ENCODE data around the gene UBALD2. TPM values are rescaled to one million over a fixed set of nuclear protein-coding genes. Genes with fewer than 3 reads are reported as not detected.

Gene UBALD2
- total and polyA plus RNA-seq, 2 of the 8 experiments (the other 6 are each of a cell fraction or from before 2014, with no cell fraction given), result 17.8 to 22.6 TPM

GRCh38 chr17:76240461-76241203 is 24.5 kb upstream of the UBALD2 start, which contains the start of gene RNF157 (continued):
- TF ChIP-seq ATF2 (IDR thresholded peaks at IDR 0.05; ENCODE audit: low read length) (0 out of 2 replicates have a peak, but pooled peaks have one; percentile 39), YY1 (IDR thresholded peaks at IDR 0.05; ENCODE audit: low read depth, low read length) (peak; percentile 54; the same call in 1 of the 2 replicates), EGR1 (IDR thresholded peaks at IDR 0.05; ENCODE audit: borderline replicate concordance, low read depth, low read length) (no peak), KDM5A (IDR thresholded peaks at IDR 0.05; ENCODE audit: low read length) (no peak), ATF3 (IDR thresholded peaks at IDR 0.05; ENCODE audit: insufficient read depth, low read depth, low read length) (no peak), NANOG (IDR thresholded peaks at IDR 0.05; ENCODE audit: insufficient read depth, low read depth, low read length, poor library complexity, severe bottlenecking) (no peak), MAX (IDR thresholded peaks at IDR 0.05) (peak; percentile 75), RFX5 (IDR thresholded peaks at IDR 0.05; ENCODE audit: borderline replicate concordance, low read depth, low read length) (no peak), SRF (IDR thresholded peaks at IDR 0.05; ENCODE audit: low read depth, low read length) (no peak), E2F6 (IDR thresholded peaks at IDR 0.05) (peak; percentile 77), CTBP2 (IDR thresholded peaks at IDR 0.05; ENCODE audit: borderline replicate concordance, insufficient read depth, insufficient read length, low read length) (no peak), SIX5 (IDR thresholded peaks at IDR 0.05; ENCODE audit: low read depth, low read length) (no peak), CTCF (IDR thresholded peaks at IDR 0.05; ENCODE audit: control extremely low read depth in 1 of 3, insufficient read depth in 1 of 3, low read depth in 1 of 3, low read length in 3 of 3) (no peak), CBX5 (IDR thresholded peaks at IDR 0.05; ENCODE audit: low read depth, low read length) (no peak), POLR2AphosphoS5 (IDR thresholded peaks at IDR 0.05; ENCODE audit: low read depth, low read length) (peak; percentile 41), CREB1 (IDR thresholded peaks at IDR 0.05) (peak; percentile 9; the same call in 1 of the 2 replicates), FOSL1 (IDR thresholded peaks at IDR 0.05; ENCODE audit: insufficient read depth, low read depth, low read length) (no peak), BCL11A (IDR thresholded peaks at IDR 0.05; ENCODE audit: low read depth in 2 of 2, low read length in 2 of 2) (no peak)

Measured in H1 (cell line).